ENCODE results near the gene KRTAP4-8.

DNA sequence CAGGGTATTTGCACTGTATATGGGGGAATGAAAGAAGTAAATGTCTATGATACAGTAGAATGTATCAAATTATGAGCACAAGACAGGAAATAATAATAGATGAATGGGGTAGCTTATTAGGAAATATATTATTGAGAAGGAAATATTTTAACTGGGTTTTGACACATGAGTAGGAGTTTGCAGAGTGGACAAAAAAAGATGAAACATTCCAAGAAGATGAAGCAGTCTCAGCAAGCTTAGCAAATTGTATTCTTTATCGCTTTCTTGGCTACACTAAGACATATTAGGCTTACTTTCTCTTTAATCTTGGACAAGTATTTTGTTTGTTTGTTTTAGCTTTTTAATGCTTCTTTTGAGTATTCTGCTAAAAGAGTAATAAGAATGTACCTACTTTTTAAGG lies 6.0 kb upstream of the KRTAP4-8 start:
- no peak for TF ChIP-seq RELA (CRISPR knock-in tag; IDR thresholded peaks at IDR 0.05; ENCODE audit: borderline replicate concordance)
- TF ChIP-seq KAT7 (CRISPR knock-in tag; IDR thresholded peaks at IDR 0.05; ENCODE audit: borderline replicate concordance), result no peak
- TF ChIP-seq, protein P1, sequence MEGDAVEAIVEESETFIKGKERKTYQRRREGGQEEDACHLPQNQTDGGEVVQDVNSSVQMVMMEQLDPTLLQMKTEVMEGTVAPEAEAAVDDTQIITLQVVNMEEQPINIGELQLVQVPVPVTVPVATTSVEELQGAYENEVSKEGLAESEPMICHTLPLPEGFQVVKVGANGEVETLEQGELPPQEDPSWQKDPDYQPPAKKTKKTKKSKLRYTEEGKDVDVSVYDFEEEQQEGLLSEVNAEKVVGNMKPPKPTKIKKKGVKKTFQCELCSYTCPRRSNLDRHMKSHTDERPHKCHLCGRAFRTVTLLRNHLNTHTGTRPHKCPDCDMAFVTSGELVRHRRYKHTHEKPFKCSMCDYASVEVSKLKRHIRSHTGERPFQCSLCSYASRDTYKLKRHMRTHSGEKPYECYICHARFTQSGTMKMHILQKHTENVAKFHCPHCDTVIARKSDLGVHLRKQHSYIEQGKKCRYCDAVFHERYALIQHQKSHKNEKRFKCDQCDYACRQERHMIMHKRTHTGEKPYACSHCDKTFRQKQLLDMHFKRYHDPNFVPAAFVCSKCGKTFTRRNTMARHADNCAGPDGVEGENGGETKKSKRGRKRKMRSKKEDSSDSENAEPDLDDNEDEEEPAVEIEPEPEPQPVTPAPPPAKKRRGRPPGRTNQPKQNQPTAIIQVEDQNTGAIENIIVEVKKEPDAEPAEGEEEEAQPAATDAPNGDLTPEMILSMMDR (IDR thresholded peaks at IDR 0.05), result no peak
- TF ChIP-seq NR3C1 (CRISPR knock-in tag; conservative IDR thresholded peaks at IDR 0.05; ENCODE audit: low read depth), result no peak
- TF ChIP-seq ZNF263 (CRISPR knock-in tag; IDR thresholded peaks at IDR 0.05; ENCODE audit: low read depth), result no peak
- no peak for TF ChIP-seq ZNF423 (CRISPR knock-in tag; IDR thresholded peaks at IDR 0.05)
- TF ChIP-seq FOXK1 (CRISPR knock-in tag; IDR thresholded peaks at IDR 0.05), result no peak
- TF ChIP-seq MXD4 (CRISPR knock-in tag; IDR thresholded peaks at IDR 0.05; ENCODE audit: borderline replicate concordance), result no peak
